ENCODE results near the gene FMNL2. TPM values are rescaled to one million over a fixed set of nuclear protein-coding genes. Genes with fewer than 3 reads are reported as not detected.
A peak's percentile ranks its signal among the peaks of the same experiment; 100 is the strongest.

Gene FMNL2
- total and polyA plus RNA-seq, 2 experiments from 2014 or later = 4.4 to 18.6 TPM

DNA sequence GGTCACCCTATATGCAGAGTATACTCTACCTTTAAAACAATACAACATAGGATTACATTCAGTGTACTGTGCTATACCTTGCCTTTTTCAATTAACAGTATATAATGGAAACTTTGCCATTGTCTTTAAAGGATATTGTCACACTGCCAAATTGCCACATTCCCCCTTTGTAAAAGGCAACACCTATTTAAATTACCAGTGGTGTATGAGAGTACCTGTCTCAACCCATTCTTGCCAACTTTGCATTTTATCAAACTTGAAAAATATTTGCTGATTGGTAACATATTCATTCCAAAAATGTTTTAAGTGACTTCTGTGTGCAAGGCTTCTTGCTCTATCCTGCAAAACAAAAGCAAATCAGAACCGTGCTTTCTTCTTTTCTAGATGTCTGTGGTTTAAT lies 92.9 kb downstream of the FMNL2 start:
- Histone ChIP-seq H3F3A (ENCODE audit: insufficient read depth) (peaks cover 15% of the 10 kb centered on the region), H3K9me2 (ENCODE audit: insufficient read depth) (no peaks in the 10 kb centered on the region), H3K4me2 (ENCODE audit: unreplicated experiment) (no peak overlapping the region), H2AFZ (no peak overlapping the region), H3K27ac (no peak overlapping the region), H3K79me2 (ENCODE audit: insufficient read depth) (peaks cover 89% of the 10 kb centered on the region), H3K9ac (no peak overlapping the region), H3K4me3 (no peak overlapping the region), H3K4me1 (ENCODE audit: insufficient read depth) (peaks cover 23% of the 10 kb centered on the region), H3K36me3 (ENCODE audit: low read depth) (no peaks in the 10 kb centered on the region), H4K20me1 (ENCODE audit: insufficient read depth) (no peaks in the 10 kb centered on the region), H3K9me3 (ENCODE audit: low read depth) (no peaks in the 10 kb centered on the region), H3K27me3 (replicated peaks; ENCODE audit: insufficient read depth) (no peaks in the 10 kb centered on the region)
- in situ Hi-C loops (cut with MboI) = no loop called here
- 47 to 72% methylated on average over 1 of the region's 1 CpG for WGBS, 2 experiments (ENCODE audit: low coverage in 1 of 2, low lambda C conversion rate in 2 of 2, missing lambda C conversion rate in 2 of 2)
- TF ChIP-seq EZH2 (IDR thresholded peaks at IDR 0.05; ENCODE audit: insufficient read depth, poor library complexity, severe bottlenecking) = no peak
- no peak for TF ChIP-seq EZH2phosphoT487 (IDR thresholded peaks at IDR 0.05; ENCODE audit: insufficient read depth, low read depth)
- DNase-seq = no peak

GRCh38 chr2:152428800-152429582 lies 94.0 kb downstream of the FMNL2 start:
- no peak for TF ChIP-seq EZH2phosphoT487 (IDR thresholded peaks at IDR 0.05; ENCODE audit: insufficient read depth, low read depth)
- TF ChIP-seq EZH2 (IDR thresholded peaks at IDR 0.05; ENCODE audit: insufficient read depth, poor library complexity, severe bottlenecking) = no peak
- no peak overlapping the region for H3K27ac ChIP-seq
- no peaks in the 10 kb centered on the region for H4K20me1 ChIP-seq (ENCODE audit: insufficient read depth)
- H3K4me2 ChIP-seq (ENCODE audit: unreplicated experiment) = no peak overlapping the region
- H3K79me2 ChIP-seq (ENCODE audit: insufficient read depth) = peaks cover 89% of the 10 kb centered on the region
- peaks cover 25% of the 10 kb centered on the region for H3F3A ChIP-seq (ENCODE audit: insufficient read depth)
- H3K4me1 ChIP-seq (ENCODE audit: insufficient read depth) = peaks cover 26% of the 10 kb centered on the region
- H3K4me3 ChIP-seq = no peak overlapping the region
- no peaks in the 10 kb centered on the region for H3K9me3 ChIP-seq (ENCODE audit: low read depth)
- WGBS, 2 experiments (ENCODE audit: low coverage in 1 of 2, low lambda C conversion rate in 2 of 2, missing lambda C conversion rate in 2 of 2) = 98 to 99% methylated on average over 8 of the region's 8 CpGs
- no peak for DNase-seq
- H3K9ac ChIP-seq = no peak overlapping the region
- H3K9me2 ChIP-seq (ENCODE audit: insufficient read depth) = no peaks in the 10 kb centered on the region
- in situ Hi-C loops (cut with MboI) = no loop called here
- no peaks in the 10 kb centered on the region for H3K36me3 ChIP-seq (ENCODE audit: low read depth)
- H2AFZ ChIP-seq = no peak overlapping the region
- no peaks in the 10 kb centered on the region for H3K27me3 ChIP-seq (replicated peaks; ENCODE audit: insufficient read depth)

GRCh38 chr2:152430876-152431275 lies 95.9 kb downstream of the FMNL2 start:
- DNase-seq = no peak
- H3K27ac ChIP-seq = no peak overlapping the region
- H3K9me2 ChIP-seq (ENCODE audit: insufficient read depth) = no peaks in the 10 kb centered on the region
- no peaks in the 10 kb centered on the region for H3K36me3 ChIP-seq (ENCODE audit: low read depth)
- H3K4me2 ChIP-seq (ENCODE audit: unreplicated experiment) = no peak overlapping the region
- no peak overlapping the region for H3K9ac ChIP-seq
- no peak overlapping the region for H2AFZ ChIP-seq
- no peaks in the 10 kb centered on the region for H3K9me3 ChIP-seq (ENCODE audit: low read depth)
- no peak overlapping the region for H3K4me3 ChIP-seq
- H3F3A ChIP-seq (ENCODE audit: insufficient read depth) = peaks cover 25% of the 10 kb centered on the region
- H3K79me2 ChIP-seq (ENCODE audit: insufficient read depth) = peaks cover 89% of the 10 kb centered on the region
- 52 to 60% methylated on average over 1 of the region's 1 CpG for WGBS, 2 experiments (ENCODE audit: low coverage in 1 of 2, low lambda C conversion rate in 2 of 2, missing lambda C conversion rate in 2 of 2)
- H3K4me1 ChIP-seq (ENCODE audit: insufficient read depth) = peaks cover 26% of the 10 kb centered on the region
- in situ Hi-C loops (cut with MboI) = no loop called here
- no peaks in the 10 kb centered on the region for H3K27me3 ChIP-seq (replicated peaks; ENCODE audit: insufficient read depth)
- H4K20me1 ChIP-seq (ENCODE audit: insufficient read depth) = no peaks in the 10 kb centered on the region
- TF ChIP-seq EZH2 (IDR thresholded peaks at IDR 0.05; ENCODE audit: insufficient read depth, poor library complexity, severe bottlenecking) = no peak
- TF ChIP-seq EZH2phosphoT487 (IDR thresholded peaks at IDR 0.05; ENCODE audit: insufficient read depth, low read depth) = no peak

DNA sequence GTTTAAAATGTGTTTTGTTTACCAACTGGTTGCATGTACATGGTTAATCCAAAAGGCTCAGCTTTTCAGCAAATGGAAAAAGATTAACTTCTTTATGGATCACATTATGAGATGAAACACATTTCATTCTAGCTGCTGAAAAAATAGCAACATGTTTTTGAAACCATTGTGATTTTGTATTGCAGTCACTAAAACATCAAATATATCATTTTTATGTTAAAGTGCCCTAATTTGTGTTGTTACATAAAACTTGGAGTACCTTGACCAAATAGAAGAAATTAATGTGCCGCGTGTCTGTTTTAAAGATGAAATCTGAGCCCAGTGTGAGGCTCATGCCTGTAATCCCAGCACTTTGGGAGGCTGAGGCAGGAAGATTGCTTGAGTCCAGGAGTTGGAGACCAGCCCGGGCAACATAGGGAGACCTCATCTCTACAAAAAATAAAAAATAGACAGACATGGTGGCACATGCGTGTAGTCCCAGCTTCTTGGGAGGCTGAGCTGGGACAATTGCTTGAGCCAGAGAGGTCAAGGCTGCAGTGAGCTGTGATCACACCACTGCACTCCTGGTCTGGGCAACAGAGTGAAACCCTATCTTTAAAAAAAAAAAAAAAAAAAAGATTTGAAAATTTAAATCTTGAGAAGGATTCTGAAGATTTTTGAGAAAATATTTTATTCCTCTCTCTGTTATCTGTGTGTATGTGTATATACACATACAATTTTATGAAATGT lies 96.6 kb downstream of the FMNL2 start:
- 60 to 70% methylated on average over 4 of the region's 4 CpGs for WGBS, 2 experiments (ENCODE audit: low coverage in 1 of 2, low lambda C conversion rate in 2 of 2, missing lambda C conversion rate in 2 of 2)
- TF ChIP-seq EZH2phosphoT487 (IDR thresholded peaks at IDR 0.05; ENCODE audit: insufficient read depth, low read depth) (no peak), EZH2 (IDR thresholded peaks at IDR 0.05; ENCODE audit: insufficient read depth, poor library complexity, severe bottlenecking) (no peak)

More for the DNA sequence above, 96.6 kb downstream of the FMNL2 start:
- H3K79me2 ChIP-seq (ENCODE audit: insufficient read depth) = peaks cover 89% of the 10 kb centered on the region
- no peaks in the 10 kb centered on the region for H3K9me2 ChIP-seq (ENCODE audit: insufficient read depth)
- in situ Hi-C loops (cut with MboI) = no loop called here
- H3K4me2 ChIP-seq (ENCODE audit: unreplicated experiment) = peak overlapping the region; percentile 32
- peaks cover 23% of the 10 kb centered on the region for H3F3A ChIP-seq (ENCODE audit: insufficient read depth)
- no peaks in the 10 kb centered on the region for H3K9me3 ChIP-seq (ENCODE audit: low read depth)
- H4K20me1 ChIP-seq (ENCODE audit: insufficient read depth) = no peaks in the 10 kb centered on the region
- H3K27ac ChIP-seq = peak overlapping the region; percentile 54
- no peaks in the 10 kb centered on the region for H3K27me3 ChIP-seq (replicated peaks; ENCODE audit: insufficient read depth)
- no peak for DNase-seq
- no peak overlapping the region for H3K4me3 ChIP-seq
- no peak overlapping the region for H3K9ac ChIP-seq
- H2AFZ ChIP-seq = no peak overlapping the region
- peaks cover 24% of the 10 kb centered on the region for H3K4me1 ChIP-seq (ENCODE audit: insufficient read depth)
- no peaks in the 10 kb centered on the region for H3K36me3 ChIP-seq (ENCODE audit: low read depth)
